GM20000 (cell line): ENCODE data around the gene CHML.
A peak's percentile ranks its signal among the peaks of the same experiment; 100 is the strongest.

ENCODE experiments used
- DNase-seq: peaks from one replicate; pipeline ENCODE4 v3.0.0; 2012; ENCODE audit warnings: low spot score
- CTCF ChIP-seq: IDR thresholded peaks from 2 replicates; pipeline ENCODE4 v1.5.1; 2012; ENCODE audit warnings: mild to moderate bottlenecking, control low read depth; ENCODE audit errors: extremely low read depth, missing control alignments

The CHML gene

GRCh38 chr1:241610056-241610815, 29.9 kb downstream of the CHML start:
- no peak for TF ChIP-seq CTCF
- no peak for DNase-seq

DNA sequence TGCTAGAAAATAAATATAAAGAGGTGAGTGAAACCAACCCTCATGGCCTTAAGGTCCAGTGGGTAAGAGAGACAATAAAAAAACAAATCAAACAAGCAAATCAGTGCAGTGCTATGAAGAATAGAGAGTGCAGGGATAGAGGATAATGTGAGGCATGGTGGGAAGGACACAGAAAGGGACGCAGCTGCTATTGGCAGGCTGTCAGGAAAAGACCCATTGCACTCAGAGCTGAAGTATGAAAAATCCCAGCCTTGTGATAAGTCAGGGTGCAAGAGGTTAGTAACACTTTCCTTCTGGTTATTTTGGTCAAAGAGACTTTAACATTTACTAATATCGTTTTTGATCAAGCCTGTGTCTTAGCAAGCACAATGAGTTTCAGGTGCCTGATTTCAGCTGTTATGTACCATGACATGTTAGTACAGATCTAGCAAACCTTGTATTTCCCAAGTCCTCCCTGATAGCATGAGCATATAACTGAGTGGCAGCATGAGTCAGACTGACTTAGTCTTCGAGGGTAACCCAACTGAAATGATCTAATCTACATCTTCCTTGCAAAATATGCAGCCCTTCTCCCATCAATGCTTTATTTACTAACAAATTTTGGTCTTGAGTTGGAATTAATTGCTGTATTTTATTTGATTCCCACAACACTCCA, 31.7 kb downstream of the CHML start:
- TF ChIP-seq CTCF, result no peak
- DNase-seq, result no peak

- DNase-seq, result no peak
- no peak for TF ChIP-seq CTCF
These were observed 32.7 kb downstream of the CHML start for GRCh38 chr1:241607497-241607896.

- no peak for DNase-seq
- no peak for TF ChIP-seq CTCF
These were observed 33.6 kb downstream of the CHML start for GRCh38 chr1:241606544-241606943.

DNA sequence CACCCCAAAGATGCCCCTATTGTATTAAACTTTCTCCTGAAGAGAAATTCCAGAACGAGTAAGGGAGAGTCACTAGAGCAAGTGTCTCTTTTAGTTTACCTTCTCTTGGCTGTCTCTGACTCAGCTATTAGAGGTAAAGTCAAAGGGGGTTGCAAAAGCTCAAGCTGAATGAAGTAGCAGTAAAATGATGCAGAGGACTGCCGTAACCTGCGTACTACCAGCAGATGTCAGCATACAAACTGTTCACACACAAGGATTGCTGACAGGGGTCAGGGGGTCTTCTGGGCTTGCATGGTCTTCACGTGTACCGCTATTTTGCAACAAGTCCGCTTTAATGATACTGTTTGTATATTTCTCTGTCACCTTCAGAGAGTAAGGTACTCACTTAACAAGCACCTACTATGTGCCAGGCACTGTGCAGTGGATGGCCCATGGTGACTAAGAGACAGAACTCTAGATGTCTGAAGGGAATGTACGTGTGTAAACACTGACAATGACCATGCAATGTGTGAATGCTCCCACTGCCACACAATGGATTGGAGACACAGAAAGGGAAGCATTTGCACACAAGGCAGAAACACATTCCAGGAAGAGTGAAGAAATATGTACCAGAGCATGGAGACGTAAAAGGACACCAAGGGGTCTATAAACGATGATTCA, 34.9 kb downstream of the CHML start:
- peak; percentile 13 for TF ChIP-seq CTCF
- no peak for DNase-seq

DNA sequence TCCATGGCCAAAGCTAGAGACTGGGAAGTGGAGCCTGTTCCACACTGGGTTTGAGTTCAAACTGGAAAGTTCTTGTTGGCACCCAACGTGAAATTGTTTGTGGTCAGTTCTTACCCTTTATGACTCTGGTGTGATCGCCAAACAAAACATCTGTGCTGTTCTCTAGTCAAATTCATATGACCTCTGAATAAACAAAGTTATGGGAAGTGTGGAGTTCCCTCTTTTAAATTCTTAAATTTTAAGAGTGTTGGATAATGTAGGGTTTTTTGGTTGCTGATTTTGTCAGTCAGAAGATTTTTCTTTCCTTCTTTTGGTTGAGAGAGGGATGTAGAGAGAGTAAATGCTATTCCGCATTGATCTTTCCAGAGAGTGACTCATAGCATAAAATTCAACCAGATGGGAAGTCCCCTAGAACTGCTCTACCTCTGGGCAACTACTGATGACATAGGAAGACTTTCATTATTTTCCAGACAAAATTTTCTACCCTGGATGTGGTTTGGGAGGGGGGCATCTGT, 36.4 kb downstream of the CHML start:
- TF ChIP-seq CTCF, result no peak
- DNase-seq, result no peak

GRCh38 chr1:241600496-241600901, 39.7 kb downstream of the CHML start:
- no peak for TF ChIP-seq CTCF
- DNase-seq, result peak; percentile 22
